Ishikawa (cell line): ENCODE data around the gene MON2.

Source experiments
- CEBPB ChIP-seq: IDR thresholded peaks from 2 replicates; pipeline ENCODE4 v1.6.1; 2012
- CREB1 ChIP-seq: IDR thresholded peaks from 2 replicates; pipeline ENCODE4 v1.6.1; 2012; ENCODE audit warnings: low read depth
- EGR1 ChIP-seq: IDR thresholded peaks from 2 replicates; pipeline ENCODE4 v1.6.1; 2012
- EP300 ChIP-seq: IDR thresholded peaks from 2 replicates; pipeline ENCODE4 v1.6.1; 2012; ENCODE audit warnings: borderline replicate concordance
- FOXM1 ChIP-seq: IDR thresholded peaks from 2 replicates; pipeline ENCODE4 v1.6.1; 2012; ENCODE audit warnings: low read depth, borderline replicate concordance
- NFIC ChIP-seq: IDR thresholded peaks from 2 replicates; pipeline ENCODE4 v1.6.1; 2012
- RAD21 ChIP-seq: IDR thresholded peaks from 2 replicates; pipeline ENCODE4 v1.6.1; 2012; ENCODE audit warnings: low read depth
- TAF1 ChIP-seq: IDR thresholded peaks from 2 replicates; pipeline ENCODE4 v1.6.1; 2012; ENCODE audit warnings: low read depth, mild to moderate bottlenecking
- TCF12 ChIP-seq: IDR thresholded peaks from 2 replicates; pipeline ENCODE4 v1.6.1; 2012; ENCODE audit warnings: low read depth
- YY1 ChIP-seq: IDR thresholded peaks from 2 replicates; pipeline ENCODE4 v1.6.1; 2012; ENCODE audit warnings: low read depth
- TF ChIP-seq, protein P1 (sequence below): IDR thresholded peaks from 2 replicates; pipeline ENCODE4 v1.6.1; 2012; ENCODE audit warnings: low read depth, mild to moderate bottlenecking
- TF ChIP-seq, protein P2 (sequence below): IDR thresholded peaks from 2 replicates; pipeline ENCODE4 v1.6.1; 2012

GRCh38 chr12:62516927-62517326, 50.3 kb downstream of the MON2 start:
- TF ChIP-seq EP300 = no peak
- TF ChIP-seq, protein P1, sequence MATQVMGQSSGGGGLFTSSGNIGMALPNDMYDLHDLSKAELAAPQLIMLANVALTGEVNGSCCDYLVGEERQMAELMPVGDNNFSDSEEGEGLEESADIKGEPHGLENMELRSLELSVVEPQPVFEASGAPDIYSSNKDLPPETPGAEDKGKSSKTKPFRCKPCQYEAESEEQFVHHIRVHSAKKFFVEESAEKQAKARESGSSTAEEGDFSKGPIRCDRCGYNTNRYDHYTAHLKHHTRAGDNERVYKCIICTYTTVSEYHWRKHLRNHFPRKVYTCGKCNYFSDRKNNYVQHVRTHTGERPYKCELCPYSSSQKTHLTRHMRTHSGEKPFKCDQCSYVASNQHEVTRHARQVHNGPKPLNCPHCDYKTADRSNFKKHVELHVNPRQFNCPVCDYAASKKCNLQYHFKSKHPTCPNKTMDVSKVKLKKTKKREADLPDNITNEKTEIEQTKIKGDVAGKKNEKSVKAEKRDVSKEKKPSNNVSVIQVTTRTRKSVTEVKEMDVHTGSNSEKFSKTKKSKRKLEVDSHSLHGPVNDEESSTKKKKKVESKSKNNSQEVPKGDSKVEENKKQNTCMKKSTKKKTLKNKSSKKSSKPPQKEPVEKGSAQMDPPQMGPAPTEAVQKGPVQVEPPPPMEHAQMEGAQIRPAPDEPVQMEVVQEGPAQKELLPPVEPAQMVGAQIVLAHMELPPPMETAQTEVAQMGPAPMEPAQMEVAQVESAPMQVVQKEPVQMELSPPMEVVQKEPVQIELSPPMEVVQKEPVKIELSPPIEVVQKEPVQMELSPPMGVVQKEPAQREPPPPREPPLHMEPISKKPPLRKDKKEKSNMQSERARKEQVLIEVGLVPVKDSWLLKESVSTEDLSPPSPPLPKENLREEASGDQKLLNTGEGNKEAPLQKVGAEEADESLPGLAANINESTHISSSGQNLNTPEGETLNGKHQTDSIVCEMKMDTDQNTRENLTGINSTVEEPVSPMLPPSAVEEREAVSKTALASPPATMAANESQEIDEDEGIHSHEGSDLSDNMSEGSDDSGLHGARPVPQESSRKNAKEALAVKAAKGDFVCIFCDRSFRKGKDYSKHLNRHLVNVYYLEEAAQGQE = no peak
- no peak for TF ChIP-seq EGR1
- TF ChIP-seq NFIC = no peak
- TF ChIP-seq RAD21 = no peak
- TF ChIP-seq YY1 = no peak
- no peak for TF ChIP-seq FOXM1
- no peak for TF ChIP-seq CEBPB
- TF ChIP-seq CREB1 = no peak
- no peak for TF ChIP-seq TCF12
- no peak for TF ChIP-seq TAF1
- TF ChIP-seq, protein P2, sequence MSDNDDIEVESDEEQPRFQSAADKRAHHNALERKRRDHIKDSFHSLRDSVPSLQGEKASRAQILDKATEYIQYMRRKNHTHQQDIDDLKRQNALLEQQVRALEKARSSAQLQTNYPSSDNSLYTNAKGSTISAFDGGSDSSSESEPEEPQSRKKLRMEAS = no peak
